A673 (cell line): ENCODE results near the gene GAS2L2. TPM values are rescaled to one million over a fixed set of nuclear protein-coding genes. Genes with fewer than 3 reads are reported as not detected.

Experiments
- BruUV-seq: library from RNA; stranded (reverse); fragments of 400-500 nt; replicated peaks from 2 replicates; lab custom pipeline; 2021; lab: Mats Ljungman, UMichigan
- CTCF ChIA-PET: fragments of 300-600 bp; sonication (Branson Sonifier 250); formaldehyde crosslinking; loops from one replicate; lab custom pipeline; 2022; ENCODE audit warnings: antibody characterized with exemption; lab: Charles Lee
- POLR2A ChIA-PET: fragments of 300-600 bp; sonication (Branson Sonifier 250); formaldehyde crosslinking; loops from one replicate; lab custom pipeline; 2022; ENCODE audit warnings: antibody characterized with exemption; ENCODE audit not compliant: low non-redundant PET; lab: Charles Lee
- DNase-seq: peaks from one replicate; pipeline ENCODE4 v3.0.0-alpha.2; 2015; ENCODE audit warnings: low spot score
- H3K27ac ChIP-seq: fragments of 200-600 bp; sonication (generic); 2 replicates; pipeline ENCODE4 v1.5.1; 2016; ENCODE audit warnings: mixed run types, low read depth, mild to moderate bottlenecking, mixed read lengths, antibody characterized with exemption, low read length; ENCODE audit not compliant: poor library complexity, severe bottlenecking
- H3K27me3 ChIP-seq: fragments of 200-600 bp; sonication (generic); replicated peaks from 2 replicates; pipeline ENCODE4 v1.6.1; 2017; ENCODE audit warnings: mixed run types, low read depth, mild to moderate bottlenecking, mixed read lengths, antibody characterized with exemption, low read length; ENCODE audit not compliant: insufficient read depth, poor library complexity
- H3K36me3 ChIP-seq: fragments of 200-600 bp; sonication (generic); 2 replicates; pipeline ENCODE4 v1.6.1; 2016; ENCODE audit warnings: mixed run types, mild to moderate bottlenecking, mixed read lengths, antibody characterized with exemption, low read length; ENCODE audit not compliant: insufficient read depth, poor library complexity, severe bottlenecking
- H3K4me1 ChIP-seq: fragments of 200-600 bp; sonication (generic); 2 replicates; pipeline ENCODE4 v1.6.1; 2017; ENCODE audit warnings: mixed run types, mild to moderate bottlenecking, mixed read lengths, antibody characterized with exemption, low read length; ENCODE audit not compliant: insufficient read depth, poor library complexity, severe bottlenecking
- H3K4me3 ChIP-seq: fragments of 200-600 bp; sonication (generic); 2 replicates; pipeline ENCODE4 v1.5.1; 2016; ENCODE audit warnings: low read depth, mixed run types, mild to moderate bottlenecking, mixed read lengths, low read length; ENCODE audit not compliant: poor library complexity, severe bottlenecking
- H3K9me3 ChIP-seq: fragments of 200-600 bp; sonication (generic); 2 replicates; pipeline ENCODE4 v1.6.1; 2016; ENCODE audit warnings: mixed run types, low read depth, mild to moderate bottlenecking, mixed read lengths, antibody characterized with exemption, low read length; ENCODE audit not compliant: poor library complexity, severe bottlenecking
- CTCF ChIP-seq: fragments of 300-800, 200-600 bp; sonication (generic); conservative IDR thresholded peaks from 2 replicates; pipeline ENCODE4 v1.5.1; 2017; ENCODE audit warnings: low read depth, mild to moderate bottlenecking, antibody characterized with exemption, low read length, moderate library complexity, mixed read lengths
- EZH2 ChIP-seq: fragments of 200-600 bp; sonication (generic); IDR thresholded peaks from 2 replicates; pipeline ENCODE4 v1.6.1; 2017; ENCODE audit warnings: borderline replicate concordance, low read depth, mild to moderate bottlenecking, mixed read lengths, antibody characterized with exemption, low read length; ENCODE audit not compliant: poor library complexity, severe bottlenecking
- intact Hi-C: fragments of 100-400 bp; cut with micrococcal nuclease; formaldehyde crosslinking; loops from one replicate; pipeline ENCODE4 v1.10.0; 2022; ENCODE audit not compliant: unreplicated experiment
- total RNA-seq: library from RNA; stranded (reverse); gene quantifications from 2 replicates; pipeline ENCODE4 v1.2.3, GENCODE V29; 2021

The GAS2L2 gene
- total RNA-seq, 1 experiment from 2014 or later: not detected

GRCh38 chr17:35713069-35713728 is 39.8 kb downstream of the GAS2L2 start:
- Histone ChIP-seq H3K36me3 (no peaks in the 10 kb centered on the region), H3K4me3 (no peak overlapping the region), H3K9me3 (no peaks in the 10 kb centered on the region), H3K27ac (no peak overlapping the region), H3K4me1 (no peaks in the 10 kb centered on the region), H3K27me3 (no peaks in the 10 kb centered on the region)
- peak; percentile 17 for DNase-seq
- POLR2A ChIA-PET: interaction anchor here (0.6 kb wide), 1 partner anchor 101 kb away, joined by 3 read pairs; no protein-coding TSS in a partner anchor
- TF ChIP-seq CTCF (no peak), EZH2 (no peak)
- CTCF ChIA-PET: interaction anchor here (0.6 kb wide), 1 partner anchor 100 kb away, joined by 3 read pairs; no protein-coding TSS in a partner anchor
- intact Hi-C loops: no loop called here
- no TSS peak for BruUV-seq

GRCh38 chr17:35710950-35711349 is 42.1 kb downstream of the GAS2L2 start:
- intact Hi-C loops: no loop called here
- no peaks in the 10 kb centered on the region for H3K27me3 ChIP-seq
- POLR2A ChIA-PET: no interaction called here
- BruUV-seq: no TSS peak
- no peaks in the 10 kb centered on the region for H3K4me1 ChIP-seq
- no peak for DNase-seq
- TF ChIP-seq EZH2 (no peak), CTCF (no peak)
- no peak overlapping the region for H3K4me3 ChIP-seq
- CTCF ChIA-PET: no interaction called here
- H3K9me3 ChIP-seq: no peaks in the 10 kb centered on the region
- H3K27ac ChIP-seq: no peak overlapping the region
- H3K36me3 ChIP-seq: no peaks in the 10 kb centered on the region

GRCh38 chr17:35709874-35710273 is 43.2 kb downstream of the GAS2L2 start:
- CTCF ChIA-PET: no interaction called here
- POLR2A ChIA-PET: no interaction called here
- peak; percentile 9 for DNase-seq
- Histone ChIP-seq H3K27ac (no peak overlapping the region), H3K4me3 (no peak overlapping the region), H3K4me1 (no peaks in the 10 kb centered on the region), H3K36me3 (no peaks in the 10 kb centered on the region), H3K9me3 (no peaks in the 10 kb centered on the region), H3K27me3 (no peaks in the 10 kb centered on the region)
- no TSS peak for BruUV-seq
- TF ChIP-seq EZH2 (no peak), CTCF (no peak)
- intact Hi-C loops: no loop called here
